HG03095 (cell line): ENCODE measurements around the gene SLC25A26.
"Not testable (repeated sequence)": the region's sequence is repeated elsewhere in the genome, so short reads cannot be mapped to it uniquely, and the experiment has no call there.

Source experiments
- ATAC-seq: cut with Tn5 transposase; IDR thresholded peaks from one replicate; pipeline ENCODE4 v1.9.1; 2021; ENCODE audit warnings: moderate library complexity; ENCODE audit not compliant: unreplicated experiment

Gene SLC25A26

GRCh38 chr3:66226093-66226492, 5.3 kb downstream of the SLC25A26 start:
- ATAC-seq: not testable (repeated sequence)

GRCh38 chr3:66227051-66227450, 6.2 kb downstream of the SLC25A26 start:
- no peak for ATAC-seq

- ATAC-seq: no peak
Measured at GRCh38 chr3:66227915-66228314, 7.1 kb downstream of the SLC25A26 start.

GRCh38 chr3:66228707-66229106, 7.9 kb downstream of the SLC25A26 start:
- no peak for ATAC-seq

GRCh38 chr3:66229931-66230330, 9.1 kb downstream of the SLC25A26 start:
- no peak for ATAC-seq

GRCh38 chr3:66233033-66233432, 12.2 kb downstream of the SLC25A26 start:
- ATAC-seq: no peak

GRCh38 chr3:66236281-66236680, 15.5 kb downstream of the SLC25A26 start:
- ATAC-seq: no peak

- ATAC-seq: no peak
Measured at GRCh38 chr3:66237552-66237951, 16.8 kb downstream of the SLC25A26 start.

GRCh38 chr3:66239513-66240123, 18.8 kb downstream of the SLC25A26 start:
- no peak for ATAC-seq

GRCh38 chr3:66241466-66241865, 20.7 kb downstream of the SLC25A26 start:
- ATAC-seq: no peak

- ATAC-seq: no peak
Measured at GRCh38 chr3:66242788-66243464, 22.1 kb downstream of the SLC25A26 start.

GRCh38 chr3:66248641-66249040, 27.8 kb downstream of the SLC25A26 start:
- no peak for ATAC-seq

- ATAC-seq: no peak
Measured at GRCh38 chr3:66253790-66254620, 33.2 kb downstream of the SLC25A26 start.

- no peak for ATAC-seq
Measured at GRCh38 chr3:66255865-66256264, 35.1 kb downstream of the SLC25A26 start.

GRCh38 chr3:66256806-66257205, 36.0 kb downstream of the SLC25A26 start:
- ATAC-seq: no peak

- ATAC-seq: no peak
Measured at GRCh38 chr3:66259566-66260255, 38.9 kb downstream of the SLC25A26 start.

GRCh38 chr3:66260431-66260830, 39.6 kb downstream of the SLC25A26 start:
- no peak for ATAC-seq

- no peak for ATAC-seq
Measured at GRCh38 chr3:66261355-66261754, 40.6 kb downstream of the SLC25A26 start.

GRCh38 chr3:66265649-66266048, 44.8 kb downstream of the SLC25A26 start:
- ATAC-seq: no peak

- no peak for ATAC-seq
Measured at GRCh38 chr3:66266551-66266950, 45.8 kb downstream of the SLC25A26 start.

- ATAC-seq: no peak
Measured at GRCh38 chr3:66267031-66267430, 46.2 kb downstream of the SLC25A26 start.
